NCI-H187 treated with DMSO at 0.1 percent for 48 hours (cell line): ENCODE measurements around the gene GNAI3.

ENCODE experiments used
- DNase-seq: peaks from one replicate; lab custom pipeline; 2025; lab: John Stamatoyannopoulos, UW

Gene GNAI3

DNA sequence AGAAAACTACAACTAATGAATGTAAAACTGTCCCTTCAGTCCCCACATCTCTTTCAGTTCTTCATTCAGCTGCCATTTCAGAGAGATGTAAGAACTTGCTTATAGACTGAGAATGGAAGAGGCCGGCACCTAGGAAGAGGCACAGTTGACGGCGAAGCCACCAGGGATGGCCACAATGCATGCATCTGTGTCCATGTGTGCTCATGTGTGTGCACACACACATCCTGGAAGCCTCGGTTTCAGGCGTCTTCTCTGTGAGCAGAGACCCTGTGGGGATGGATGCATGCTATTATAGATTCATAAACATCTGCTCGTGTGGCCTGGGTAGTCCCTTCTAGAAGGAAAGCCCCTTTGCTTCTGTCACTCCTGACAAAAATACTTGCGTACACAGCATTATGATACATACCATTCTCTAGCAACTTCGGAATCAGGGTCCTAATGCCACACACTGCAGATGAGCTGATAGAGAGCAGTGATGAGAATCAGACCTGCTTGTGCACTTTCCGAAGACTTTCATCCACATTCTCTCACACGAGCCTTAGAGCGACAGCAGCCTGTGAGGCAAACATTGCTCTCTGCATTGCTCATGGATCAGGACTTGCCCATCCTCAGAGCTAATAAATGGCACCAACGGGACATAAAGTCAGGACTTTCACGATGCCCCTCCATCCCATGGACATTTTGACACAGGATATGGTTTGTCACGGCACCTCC is 21.2 kb upstream of the GNAI3 start:
- no peak for DNase-seq

DNA sequence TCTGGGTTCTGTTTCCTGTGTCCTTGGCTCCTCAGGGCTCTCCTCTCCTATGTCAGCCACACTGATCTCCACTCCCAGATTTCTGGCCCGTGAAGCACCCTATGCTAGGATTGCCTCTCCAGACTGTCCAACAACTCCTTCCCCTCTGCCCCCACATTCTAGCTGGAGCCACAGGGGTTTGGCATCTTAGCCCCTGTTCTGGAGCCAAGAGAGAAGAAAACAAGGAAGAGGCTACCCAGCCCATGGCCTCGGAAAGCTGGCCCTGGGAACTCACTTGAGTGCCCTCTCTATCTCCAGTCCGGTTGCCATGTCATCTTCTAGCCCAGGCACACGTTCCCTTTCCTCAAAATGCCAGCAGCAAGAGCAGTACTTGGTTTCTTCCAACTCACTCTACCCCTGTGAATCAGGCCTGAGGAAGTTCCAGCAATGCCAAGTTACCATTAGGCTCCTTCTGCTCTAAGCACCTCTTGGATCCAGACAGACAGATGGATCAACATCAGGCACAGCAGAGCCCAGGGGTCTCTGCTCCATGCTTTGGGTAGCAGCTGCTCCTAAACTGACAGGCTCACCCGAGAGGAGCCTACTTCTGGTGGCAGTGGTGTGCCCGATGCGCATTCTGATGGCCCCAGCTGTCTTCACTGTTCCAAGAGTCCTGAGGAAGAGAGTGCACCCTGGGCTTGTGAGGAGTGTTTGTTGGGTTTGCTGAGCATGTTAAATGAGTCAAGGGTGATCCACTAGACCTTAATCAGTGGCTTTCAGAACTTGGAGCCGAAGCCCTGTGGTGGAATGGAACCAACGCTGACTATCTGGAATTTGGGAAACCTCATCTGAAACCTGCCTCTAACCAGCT is 20.3 kb upstream of the GNAI3 start:
- DNase-seq = no peak

DNA sequence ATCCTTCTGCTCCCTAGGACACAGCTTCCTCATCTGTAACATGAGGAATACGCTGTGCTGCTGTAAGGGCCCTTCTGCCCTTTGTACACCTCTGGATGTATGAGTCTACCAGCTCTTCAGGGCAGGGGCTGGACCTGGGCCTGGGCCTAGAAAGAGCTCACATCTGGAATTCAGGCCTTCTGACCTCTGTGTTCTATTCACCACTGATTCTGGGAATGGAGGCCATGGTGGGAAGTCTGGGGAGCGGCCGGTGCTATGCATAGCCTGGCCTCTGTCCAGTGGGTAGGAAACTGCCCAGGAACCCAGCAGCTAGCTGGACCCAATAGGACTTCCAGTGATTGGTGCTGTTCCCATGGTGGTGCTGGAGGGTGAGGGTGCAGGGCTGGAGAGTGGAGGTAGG is 19.7 kb upstream of the GNAI3 start:
- no peak for DNase-seq

DNA sequence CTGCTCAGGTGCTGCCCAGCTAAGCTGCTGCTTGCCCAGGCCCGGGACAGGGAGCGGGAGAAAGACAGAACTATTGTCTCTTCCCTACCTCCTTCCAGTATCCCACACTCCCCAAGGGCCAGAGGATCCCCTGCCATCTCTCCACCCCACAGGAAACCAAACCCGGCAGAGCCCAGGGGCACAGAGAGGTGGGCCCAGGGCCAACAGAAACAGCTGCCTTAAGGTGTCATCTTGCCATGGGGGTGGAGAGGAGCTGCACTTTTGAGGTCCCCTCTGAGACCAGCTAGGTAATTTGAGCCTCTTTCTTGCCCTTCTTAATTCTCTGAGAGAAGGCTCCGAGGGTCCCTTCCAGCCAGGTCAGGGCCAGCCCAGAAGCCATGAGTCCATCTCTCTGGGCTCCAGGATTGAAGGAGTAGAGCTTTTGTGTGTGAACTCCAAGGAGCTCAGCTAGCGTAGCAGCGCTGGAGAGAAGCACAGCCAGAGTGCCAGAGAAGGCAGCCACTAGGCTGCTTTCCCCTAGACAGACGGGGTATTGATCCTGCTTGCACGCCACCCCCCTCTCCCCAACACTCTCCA is 18.4 kb upstream of the GNAI3 start:
- no peak for DNase-seq

DNA sequence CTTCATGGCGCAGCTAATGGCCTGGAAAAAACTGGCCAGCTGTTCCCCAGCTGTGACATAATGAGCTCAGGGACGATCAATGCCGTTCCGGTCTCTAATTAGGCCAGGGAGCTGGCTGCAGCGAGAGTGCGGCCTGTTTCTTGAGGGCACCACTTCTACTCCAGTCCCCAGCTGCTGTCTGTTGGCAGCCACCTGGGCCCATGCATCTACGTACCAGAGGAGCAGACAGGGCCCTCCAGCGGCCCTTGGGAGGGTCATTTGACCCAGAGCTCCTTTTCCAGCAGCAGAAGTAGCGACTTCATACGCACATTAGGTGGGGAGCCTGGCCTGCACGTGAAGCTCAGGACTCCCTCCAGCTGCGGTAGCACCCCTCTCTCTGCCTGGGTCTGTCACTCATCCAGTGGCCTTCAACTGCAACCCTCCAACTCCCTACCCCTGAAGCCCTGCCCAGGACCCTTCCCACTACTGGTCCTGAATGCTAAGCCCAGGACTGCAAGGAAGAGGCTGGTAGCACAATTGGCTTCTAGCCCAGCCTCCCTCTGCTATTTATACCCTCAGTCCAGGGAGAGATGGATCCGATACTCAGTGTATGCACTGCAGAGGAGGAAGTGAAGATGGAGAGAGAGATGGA is 17.8 kb upstream of the GNAI3 start:
- no peak for DNase-seq

DNA sequence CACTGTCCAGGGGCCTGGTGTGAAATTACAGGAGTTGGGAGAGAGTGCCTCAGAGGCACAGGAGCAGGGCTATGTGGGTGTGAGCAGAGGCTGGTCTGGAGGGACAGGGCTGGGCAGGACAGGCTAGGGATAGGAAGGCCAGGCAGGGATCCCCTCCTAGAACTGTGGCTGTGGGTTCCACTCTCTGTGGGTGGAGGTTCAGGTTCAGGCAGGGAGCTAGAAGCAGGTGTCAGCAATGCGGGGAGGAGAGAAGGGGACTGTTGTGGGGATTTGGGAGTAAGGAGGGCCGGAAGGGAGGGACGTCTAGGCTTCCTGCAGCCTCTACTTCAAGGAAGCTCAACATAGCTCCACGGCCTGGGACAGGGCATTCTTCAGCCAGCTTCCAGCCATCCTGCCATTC is 17.0 kb upstream of the GNAI3 start:
- DNase-seq = no peak

DNA sequence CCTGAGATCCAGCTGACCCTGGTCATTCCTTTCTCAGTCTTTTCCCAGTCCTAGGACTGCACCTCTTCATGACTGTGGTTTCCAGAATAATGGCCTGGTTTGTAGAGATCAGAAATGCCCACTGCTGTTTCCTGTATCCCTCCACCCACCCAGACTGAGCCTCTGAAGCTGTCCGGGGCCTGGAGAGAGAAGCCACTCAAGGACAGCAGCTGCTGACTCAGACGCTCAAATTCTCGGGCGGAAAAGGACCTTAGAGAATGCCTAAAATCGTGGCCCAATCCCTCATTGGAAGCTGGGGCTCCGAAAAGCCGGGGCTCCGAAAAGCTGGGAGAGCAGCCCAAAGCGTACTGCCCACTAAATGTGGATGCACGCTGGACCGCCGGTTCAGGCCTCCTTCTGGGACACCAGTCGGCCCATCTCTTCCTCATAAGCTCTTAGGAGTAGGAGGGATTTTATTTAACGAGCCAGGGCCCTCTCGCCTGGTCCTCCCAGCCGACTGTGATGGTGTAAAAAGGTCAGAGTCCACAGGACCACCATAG is 16.5 kb upstream of the GNAI3 start:
- DNase-seq = no peak

DNA sequence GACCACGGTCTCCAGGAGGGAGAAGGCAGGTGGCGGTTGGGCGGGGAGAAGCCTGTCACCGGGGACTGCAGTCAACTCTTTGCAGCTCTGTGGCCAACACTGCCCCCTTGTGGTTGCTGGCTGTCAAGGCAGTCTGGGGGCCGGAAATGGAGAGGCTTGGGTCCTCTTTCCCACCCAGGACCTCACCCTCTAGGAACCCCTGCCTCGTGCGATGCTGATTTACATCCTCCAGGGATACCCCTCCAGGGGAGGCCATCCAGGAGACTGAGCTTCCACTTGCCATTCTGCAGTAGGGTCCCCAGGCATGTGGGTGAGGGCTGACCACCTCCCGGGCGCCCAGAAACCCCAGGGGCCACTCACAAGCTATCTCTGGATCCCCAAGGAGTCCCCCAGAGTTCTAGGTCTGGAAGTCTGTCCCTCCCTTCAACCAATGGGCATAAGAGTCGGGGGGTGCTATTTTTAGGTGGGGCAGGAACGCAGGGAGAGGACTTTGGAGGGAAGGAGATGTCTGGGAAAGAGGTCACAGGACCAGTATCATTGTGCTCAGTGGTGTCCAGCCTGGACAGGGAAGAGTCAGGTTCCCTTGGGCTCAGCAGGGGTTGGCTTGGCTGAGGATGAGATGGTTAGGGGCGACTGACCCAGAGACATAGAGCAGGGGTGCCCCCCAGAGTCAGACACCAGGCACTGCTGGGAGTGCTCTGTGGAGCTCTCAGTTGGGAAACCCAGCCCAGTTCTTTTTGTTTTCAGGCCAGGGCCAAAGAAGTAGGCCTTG is 15.9 kb upstream of the GNAI3 start:
- DNase-seq = peak; percentile 40

DNA sequence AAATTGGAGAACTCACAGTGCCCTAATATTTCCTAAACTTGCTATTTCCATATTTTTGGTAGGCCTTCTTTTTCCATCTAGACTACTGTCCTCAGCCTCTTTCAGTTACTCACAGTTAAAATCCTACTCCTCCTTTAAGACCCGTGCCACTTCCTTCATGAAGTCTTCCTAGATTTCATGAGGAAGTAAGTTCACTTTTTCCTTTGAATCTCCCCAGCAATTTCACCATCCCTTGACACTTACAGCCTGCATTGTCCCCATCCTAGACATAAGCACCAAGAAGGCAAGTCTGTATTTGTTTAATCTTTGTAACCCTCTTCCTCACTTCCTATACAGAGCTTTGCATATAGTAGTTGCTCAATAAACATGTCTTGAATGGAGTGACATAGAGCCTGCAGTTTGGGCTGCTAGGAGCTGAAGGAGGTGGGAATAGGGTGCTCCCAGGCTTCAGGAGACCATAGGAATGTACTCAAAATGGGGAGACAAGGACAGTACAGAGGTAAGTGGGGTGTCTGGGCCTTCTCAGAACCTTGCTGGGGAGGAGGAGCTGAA is 14.0 kb upstream of the GNAI3 start:
- DNase-seq = no peak

DNA sequence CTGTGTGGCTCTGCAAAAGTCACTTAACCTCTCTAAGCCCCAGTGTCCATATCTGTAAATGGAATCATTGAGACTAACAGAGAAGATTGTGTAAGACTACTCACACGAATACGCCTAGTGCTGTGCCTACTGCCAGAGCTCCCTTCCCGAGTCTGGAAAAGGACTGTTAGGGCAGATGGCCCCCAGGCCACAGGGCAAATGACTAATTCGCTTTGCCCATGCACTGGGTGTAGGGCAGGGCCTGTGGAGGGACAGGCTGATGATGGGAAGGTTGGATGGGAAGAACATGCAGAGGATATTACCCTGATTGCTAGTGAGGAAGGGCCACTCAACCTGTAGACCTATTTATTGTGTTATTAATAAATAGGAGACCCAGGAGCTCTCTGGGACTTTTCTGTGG is 12.9 kb upstream of the GNAI3 start:
- DNase-seq = no peak

DNA sequence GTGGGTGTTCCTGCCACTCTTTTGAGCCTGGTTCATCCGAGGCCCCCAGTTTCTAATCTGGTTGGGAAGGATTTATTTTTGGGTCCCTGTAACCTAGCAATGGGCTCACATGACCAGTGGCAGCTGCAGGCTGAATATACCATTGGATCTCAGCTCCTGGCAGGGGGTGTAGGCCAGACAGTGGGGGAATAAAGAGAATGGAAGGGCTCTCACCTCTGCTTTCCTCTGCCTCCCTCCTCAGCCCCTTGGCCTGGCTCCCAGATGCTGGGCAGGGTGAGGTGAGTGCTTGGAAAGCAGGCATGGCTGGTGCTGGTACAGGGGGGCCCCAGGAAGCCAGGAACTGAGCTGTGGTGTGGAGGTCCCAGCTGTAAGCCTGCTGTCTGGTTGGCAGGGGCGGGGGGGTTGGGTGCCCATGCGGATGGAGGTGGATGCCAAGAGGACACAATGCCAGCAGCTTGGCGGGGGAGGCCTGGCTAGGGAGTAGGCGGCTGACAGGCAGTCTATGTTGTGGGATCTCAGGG is 12.4 kb upstream of the GNAI3 start:
- DNase-seq = no peak

DNA sequence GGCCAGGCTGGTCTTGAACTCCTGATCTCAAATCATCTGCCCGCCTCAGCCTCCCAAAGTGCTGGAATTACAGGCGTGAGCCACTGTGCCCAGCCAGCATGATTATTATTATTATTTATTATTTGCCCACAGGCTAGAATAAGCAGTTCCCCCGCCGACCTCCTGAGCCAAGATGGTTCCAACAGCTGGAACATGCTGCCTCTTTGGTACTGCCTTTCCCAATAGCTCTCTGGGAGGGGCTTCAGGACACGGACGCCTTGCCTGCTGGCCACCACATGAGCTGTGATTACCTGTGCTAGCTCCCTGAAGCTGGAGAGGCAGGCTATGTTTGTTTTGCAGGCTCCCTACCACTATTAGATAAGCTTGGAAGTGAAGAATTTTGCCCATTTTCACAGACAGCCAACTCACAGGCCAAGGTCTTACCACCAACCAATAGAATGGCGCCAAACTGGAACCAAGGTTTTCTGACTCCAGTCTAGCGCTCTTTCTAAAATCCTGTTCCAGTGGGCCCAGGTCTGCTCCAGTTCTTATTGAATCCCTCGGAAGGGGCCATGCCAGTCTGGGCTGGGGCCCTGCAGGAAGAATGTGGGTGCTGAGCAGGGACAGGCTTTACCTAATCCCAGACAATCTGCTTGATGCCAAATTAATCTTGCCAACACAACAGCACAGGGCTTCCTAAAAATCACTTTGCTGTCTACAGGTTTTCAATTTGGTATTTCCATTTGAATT is 10.8 kb upstream of the GNAI3 start:
- DNase-seq = no peak

DNA sequence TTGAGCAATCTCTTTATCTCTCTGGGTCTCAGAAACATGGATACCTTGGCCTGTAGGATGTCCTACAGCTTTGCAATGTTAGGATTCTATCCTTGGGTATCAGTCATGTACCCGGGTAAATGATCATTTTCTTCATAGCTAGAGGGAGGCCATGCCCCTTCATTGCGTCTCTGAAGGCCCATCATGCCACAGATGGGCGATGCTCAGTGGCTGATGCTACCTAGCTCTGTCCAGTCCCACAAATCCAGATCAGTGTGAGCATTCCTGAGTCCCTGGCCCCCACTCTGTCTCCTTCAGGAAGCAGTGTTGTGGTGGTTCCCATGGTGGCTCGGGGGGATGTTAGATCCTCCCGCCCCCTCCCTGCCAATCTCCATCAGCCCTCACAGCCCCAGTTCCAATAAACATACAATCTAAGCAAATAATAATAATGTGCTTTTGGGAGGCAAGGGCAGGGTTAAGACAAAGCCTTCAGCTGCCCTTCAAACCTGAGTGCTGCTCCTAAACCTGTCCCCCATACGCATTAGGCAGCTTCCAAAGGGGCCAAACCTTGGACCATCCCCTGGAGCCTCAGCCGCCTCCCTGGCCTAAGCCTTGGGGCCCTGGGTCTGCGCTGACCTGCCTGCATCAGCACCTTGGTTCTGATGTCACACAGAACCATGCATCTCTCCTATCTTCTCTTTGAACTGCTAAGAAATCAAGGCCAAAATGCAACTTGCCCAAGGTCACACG is 9.4 kb upstream of the GNAI3 start:
- DNase-seq = no peak

DNA sequence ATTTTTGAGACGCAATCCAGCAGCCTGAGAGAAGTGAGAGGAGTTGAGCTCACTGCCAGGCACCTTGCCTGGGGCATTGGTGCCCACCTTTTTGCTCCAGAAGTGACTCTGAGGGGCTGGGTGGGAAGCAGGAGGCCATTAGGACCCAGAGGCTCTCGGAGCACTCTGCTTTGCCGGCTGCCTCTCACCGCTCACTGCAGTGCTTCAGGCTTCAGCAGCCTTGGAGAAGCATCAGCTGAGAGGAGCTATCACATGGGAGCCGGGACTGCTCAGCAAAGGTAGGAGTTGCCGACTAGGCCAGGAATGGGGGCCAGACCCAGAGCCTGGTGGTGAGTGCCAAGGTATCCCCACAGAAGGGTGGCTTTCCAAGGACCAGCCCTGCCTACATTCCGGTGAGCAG is 8.7 kb upstream of the GNAI3 start, which contains the start of gene GPR61:
TSS of gene GPR61 (plus strand) at position 197 of the 400 bp plus-strand sequence. CDS start 3,151 bp downstream, outside the sequence.
- no peak for DNase-seq

DNA sequence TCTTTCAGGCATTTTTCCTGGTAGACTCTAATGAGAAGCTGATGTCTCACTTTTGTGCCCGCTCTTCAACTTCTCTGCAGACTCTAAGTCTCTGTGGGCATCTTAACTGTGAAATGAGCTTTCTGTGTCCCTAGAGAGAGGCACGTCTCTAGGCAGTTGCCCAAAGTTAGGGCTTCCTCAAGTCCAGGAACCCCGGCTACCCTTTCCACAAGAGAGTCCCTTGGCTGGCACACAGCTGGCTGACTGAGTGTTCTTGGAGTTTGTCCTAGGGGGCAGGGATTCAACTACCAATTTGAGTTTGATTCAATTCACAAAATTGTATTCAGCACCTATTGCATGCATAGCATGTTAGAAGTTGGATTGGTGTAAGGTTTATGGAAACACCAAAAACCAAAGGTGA is 7.3 kb upstream of the GNAI3 start:
- DNase-seq = no peak

DNA sequence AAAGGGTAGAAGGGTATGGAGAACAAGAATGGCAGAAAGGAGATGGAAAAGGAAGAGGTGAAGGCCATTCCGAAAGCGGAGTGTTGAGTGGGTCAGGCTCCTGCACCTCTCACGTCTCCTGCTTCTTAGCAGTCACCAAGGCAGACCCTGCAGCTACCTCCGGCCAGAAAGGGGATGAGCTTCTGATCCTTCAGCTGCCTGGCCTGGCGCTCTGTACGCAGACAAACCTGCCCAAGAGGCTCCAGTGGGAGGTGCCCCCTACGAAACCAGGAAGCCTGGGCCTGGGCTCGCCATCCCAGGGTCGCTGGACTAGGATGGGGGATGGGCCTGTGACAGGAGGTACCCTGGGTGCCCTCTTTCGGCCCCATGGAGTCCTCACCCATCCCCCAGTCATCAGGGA is 5.8 kb upstream of the GNAI3 start:
- no peak for DNase-seq

DNA sequence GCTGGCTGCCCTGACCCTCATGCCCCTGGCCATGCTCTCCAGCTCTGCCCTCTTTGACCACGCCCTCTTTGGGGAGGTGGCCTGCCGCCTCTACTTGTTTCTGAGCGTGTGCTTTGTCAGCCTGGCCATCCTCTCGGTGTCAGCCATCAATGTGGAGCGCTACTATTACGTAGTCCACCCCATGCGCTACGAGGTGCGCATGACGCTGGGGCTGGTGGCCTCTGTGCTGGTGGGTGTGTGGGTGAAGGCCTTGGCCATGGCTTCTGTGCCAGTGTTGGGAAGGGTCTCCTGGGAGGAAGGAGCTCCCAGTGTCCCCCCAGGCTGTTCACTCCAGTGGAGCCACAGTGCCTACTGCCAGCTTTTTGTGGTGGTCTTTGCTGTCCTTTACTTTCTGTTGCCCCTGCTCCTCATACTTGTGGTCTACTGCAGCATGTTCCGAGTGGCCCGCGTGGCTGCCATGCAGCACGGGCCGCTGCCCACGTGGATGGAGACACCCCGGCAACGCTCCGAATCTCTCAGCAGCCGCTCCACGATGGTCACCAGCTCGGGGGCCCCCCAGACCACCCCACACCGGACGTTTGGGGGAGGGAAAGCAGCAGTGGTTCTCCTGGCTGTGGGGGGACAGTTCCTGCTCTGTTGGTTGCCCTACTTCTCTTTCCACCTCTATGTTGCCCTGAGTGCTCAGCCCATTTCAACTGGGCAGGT is 5.0 kb upstream of the GNAI3 start:
- DNase-seq = no peak

DNA sequence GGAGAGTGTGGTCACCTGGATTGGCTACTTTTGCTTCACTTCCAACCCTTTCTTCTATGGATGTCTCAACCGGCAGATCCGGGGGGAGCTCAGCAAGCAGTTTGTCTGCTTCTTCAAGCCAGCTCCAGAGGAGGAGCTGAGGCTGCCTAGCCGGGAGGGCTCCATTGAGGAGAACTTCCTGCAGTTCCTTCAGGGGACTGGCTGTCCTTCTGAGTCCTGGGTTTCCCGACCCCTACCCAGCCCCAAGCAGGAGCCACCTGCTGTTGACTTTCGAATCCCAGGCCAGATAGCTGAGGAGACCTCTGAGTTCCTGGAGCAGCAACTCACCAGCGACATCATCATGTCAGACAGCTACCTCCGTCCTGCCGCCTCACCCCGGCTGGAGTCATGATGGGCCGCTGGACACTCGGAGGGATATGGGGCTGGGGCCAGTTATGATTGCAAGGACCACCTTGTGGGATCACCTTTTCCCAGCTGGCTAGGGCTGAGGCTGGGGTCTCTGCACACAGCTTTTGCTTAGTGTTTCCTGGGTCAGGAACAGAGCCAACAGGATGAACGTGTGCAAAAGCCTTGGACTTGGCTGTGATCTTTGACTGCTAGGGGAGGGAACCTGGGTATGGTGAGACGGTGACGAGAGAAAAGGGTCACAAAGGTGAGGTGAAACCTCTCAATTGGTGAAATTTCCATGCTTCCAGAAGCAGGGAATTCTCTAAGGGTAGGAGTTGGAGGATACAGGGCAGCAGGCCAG is 4.3 kb upstream of the GNAI3 start:
- DNase-seq = no peak
